Pancreas (tissue), 10 donors: ENCODE measurements around the gene GADD45B. TPM values are rescaled to one million over a fixed set of nuclear protein-coding genes. Genes with fewer than 3 reads are reported as not detected.
"Not testable (repeated sequence)": the region's sequence is repeated elsewhere in the genome, so short reads cannot be mapped to it uniquely, and the experiment has no call there.

Experiments used
- ATAC-seq, 4 donors: fragments of 200-7000 bp; cut with Tn5 transposase; one replicate each; pipeline versions ENCODE4 v1.8.0 to v1.9.1; 2020; ENCODE audit warnings: mild to moderate bottlenecking in 4 of 4, moderate library complexity in 4 of 4
- DNase-seq, 6 donors: peaks; one replicate each; pipeline ENCODE4 v3.0.0-alpha.2; 2020
- FAIRE-seq: peaks from 2 replicates; lab custom pipeline; 2012; peaks lifted over from hg19 to GRCh38; lab: Jason Lieb, UNC
- H3K27ac ChIP-seq, 4 donors: fragments of 200-600 bp; sonication (generic); 1 replicate in 3 of 4; 2 replicates in 1 of 4; pipeline versions ENCODE4 v1.5.0 to v1.8.0; 2020
- H3K27me3 ChIP-seq, 4 donors: fragments of 200-600 bp; one replicate each; pipeline ENCODE4 v1.8.0; 2021
- H3K36me3 ChIP-seq, 3 donors: fragments of 200-600 bp; sonication (generic) in 1 of 3; one replicate each; pipeline versions ENCODE4 v1.5.0 to v1.8.0; 2020 to 2021
- H3K4me1 ChIP-seq, 3 donors: fragments of 200-600 bp; one replicate each; pipeline ENCODE4 v1.8.0; 2021
- H3K4me3 ChIP-seq, 4 donors: fragments of 200-600 bp; sonication (generic) in 2 of 4; one replicate each; pipeline versions ENCODE4 v1.5.0 to v1.8.0; 2020 to 2021
- H3K9me3 ChIP-seq, 4 donors: fragments of 200-600 bp; one replicate each; pipeline ENCODE4 v1.8.0; 2021
- CTCF ChIP-seq, 4 donors: fragments of 200-600 bp; sonication (generic) in 3 of 4; IDR thresholded peaks; one replicate each; pipeline versions ENCODE4 v1.5.0 to v1.8.0; 2021; ENCODE audit warnings: antibody characterized with exemption in 4 of 4
- WGBS, 2 donors: extraction: QIAGEN DNeasy Blood & Tissue Kit; methylation state at CpG; one replicate each; pipeline ENCODE4 v1.1.7; 2013; 5-methylcytosine and 5-hydroxymethylcytosine counted together
- intact Hi-C, 3 donors: fragments of 100-400 bp; cut with DNase I; formaldehyde crosslinking; loops; one replicate each; pipeline versions ENCODE4 v1.11.1 to v1.14.2; 2022
- polyA plus RNA-seq, 2 donors: library from polyadenylated mRNA; stranded (reverse); fragments of 200-250 nt; gene quantifications; one replicate each; pipeline ENCODE4 v1.2.3, GENCODE V29; 2013
- total RNA-seq, 6 donors: library from RNA; stranded (reverse); fragmentation: NEBNext Ultra II Directional in 4 of 6; extraction: Animal tissue kit (Norgen Biotek cat#: 25700) in 4 of 6; gene quantifications; one replicate each; pipeline versions ENCODE4 v1.2.1 to v1.2.4, GENCODE V29; 2021 to 2023
- donor health status: healthy with polysubstance abuse.
- donor health status: DM: no; HTN: no; CAD: no; lungs with moderate emphysema.
- donor health status: DM: no; HTN: no; CAD: no.
- donor health status: control.
- donor health status: control.
- donor health status: Bipolar disorder and iron deficiency.
- donor health status: DM: yes; HTN: yes; CAD: no.
- donor health status: DM: no; HTN: no; CAD: no.
- donor health status: DM: no; HTN: no; CAD: no.
- donor health status: DM: yes; HTN: yes; CAD: no.

The GADD45B gene
- total and polyA plus RNA-seq, 8 donors = 20.4 to 237 (median 47.9) TPM

- Histone ChIP-seq H3K9me3 (no peaks in the 10 kb centered on the region), H3K4me1 (no peaks in the 10 kb centered on the region), H3K4me3 (peak overlapping the region in 2 of 4 donors; percentile 46 to 68), H3K27ac (no peak overlapping the region), H3K36me3 (no peaks in the 10 kb centered on the region), H3K27me3 (no peaks in the 10 kb centered on the region)
- ATAC-seq (peak; percentile 78 to 89 (median 86)), FAIRE-seq (peak; percentile 56), DNase-seq (peak; percentile 79 to 91 (median 86))
- WGBS, 2 donors = 8 to 10% methylated on average over 45 to 46 of the region's 46 CpGs
- no peak for TF ChIP-seq CTCF (IDR thresholded peaks at IDR 0.05)
- intact Hi-C loops = loop anchor here in 1 of 3 donors (10.0 kb wide), 1 partner anchor 152 kb away; no protein-coding TSS in a partner anchor
Measured at GRCh38 chr19:2462635-2463421, 13.1 kb upstream of the GADD45B start.

- WGBS, 2 donors = 96 to 98% methylated on average over 5 of the region's 5 CpGs
- DNase-seq, H3K36me3 ChIP-seq, H3K27me3 ChIP-seq, H3K9me3 ChIP-seq, H3K4me1 ChIP-seq, H3K27ac ChIP-seq, FAIRE-seq, H3K4me3 ChIP-seq, ATAC-seq: not testable (repeated sequence)
- intact Hi-C loops = loop anchor here in 1 of 3 donors (10.0 kb wide), 1 partner anchor 151 kb away; no protein-coding TSS in a partner anchor
Measured at GRCh38 chr19:2463694-2464093, 12.2 kb upstream of the GADD45B start.

- H3K4me3 ChIP-seq = no peak overlapping the region
- no peaks in the 10 kb centered on the region for H3K4me1 ChIP-seq
- H3K27me3 ChIP-seq = no peaks in the 10 kb centered on the region
- no peak for TF ChIP-seq CTCF (IDR thresholded peaks at IDR 0.05)
- DNase-seq = no peak
- no peaks in the 10 kb centered on the region for H3K36me3 ChIP-seq
- intact Hi-C loops = loop anchor here in 1 of 3 donors (10.0 kb wide), 1 partner anchor 150 kb away; no protein-coding TSS in a partner anchor
- no peaks in the 10 kb centered on the region for H3K9me3 ChIP-seq
- no peak for ATAC-seq
- WGBS, 2 donors = 55 to 66% methylated on average over 5 of the region's 5 CpGs
- FAIRE-seq = no peak
- H3K27ac ChIP-seq = no peak overlapping the region
Measured at GRCh38 chr19:2464389-2464788, 11.5 kb upstream of the GADD45B start.

GRCh38 chr19:2468596-2468995 lies 7.3 kb upstream of the GADD45B start:
- H3K27me3 ChIP-seq = no peaks in the 10 kb centered on the region
- no peaks in the 10 kb centered on the region for H3K36me3 ChIP-seq
- no peak for TF ChIP-seq CTCF (IDR thresholded peaks at IDR 0.05)
- no peaks in the 10 kb centered on the region for H3K9me3 ChIP-seq
- DNase-seq = no peak
- H3K4me1 ChIP-seq = no peaks in the 10 kb centered on the region
- intact Hi-C loops = loop anchor here in 1 of 3 donors (10.0 kb wide), 1 partner anchor 146 kb away; no protein-coding TSS in a partner anchor
- H3K4me3 ChIP-seq = no peak overlapping the region
- ATAC-seq = no peak
- no peak for FAIRE-seq
- H3K27ac ChIP-seq = no peak overlapping the region
- WGBS, 2 donors = 77 to 84% methylated on average over 12 of the region's 12 CpGs

GRCh38 chr19:2469102-2469914 lies 6.6 kb upstream of the GADD45B start:
- Histone ChIP-seq H3K36me3 (no peaks in the 10 kb centered on the region), H3K9me3 (no peaks in the 10 kb centered on the region), H3K4me3 (no peak overlapping the region), H3K4me1 (peaks cover 0 to 2% (median 0%) of the 10 kb centered on the region in 3 donors), H3K27ac (no peak overlapping the region), H3K27me3 (no peaks in the 10 kb centered on the region)
- DNase-seq (no peak), FAIRE-seq (no peak), ATAC-seq (peak in 3 of 4 donors; percentile 16 to 53 (median 31))
- 49% methylated on average over 23 of the region's 23 CpGs for WGBS, 2 donors
- TF ChIP-seq CTCF (IDR thresholded peaks at IDR 0.05) = no peak
- intact Hi-C loops = loop anchor here in 1 of 3 donors (10.0 kb wide), 1 partner anchor 145 kb away; no protein-coding TSS in a partner anchor

- H3K4me3 ChIP-seq, DNase-seq, H3K4me1 ChIP-seq, H3K27ac ChIP-seq, H3K9me3 ChIP-seq, H3K36me3 ChIP-seq, ATAC-seq, H3K27me3 ChIP-seq, FAIRE-seq: not testable (repeated sequence)
- intact Hi-C loops = loop anchor here in 2 of 3 donors (5.0 to 10.0 kb wide), 3 partner anchors 115 to 145 kb away; no protein-coding TSS in a partner anchor
- 83 to 84% methylated on average over 8 of the region's 8 CpGs for WGBS, 2 donors
Measured at GRCh38 chr19:2469915-2470200, 6.1 kb upstream of the GADD45B start.
